A549 (cell line): ENCODE data around the gene ALG3.

Experiments
- CEBPB ChIP-seq, 2 experiments: fragments of >200 bp in 1 of 2; sonication (Bioruptor Twin) in 1 of 2; formaldehyde crosslinking in 1 of 2; IDR thresholded peaks; 2 replicates each; pipeline ENCODE4 v1.6.1; 2012 to 2016
- EP300 ChIP-seq, 2 experiments: fragments of >200 bp; sonication (Bioruptor Twin); formaldehyde crosslinking; IDR thresholded peaks; 2 replicates in 1 of 2; 3 replicates in 1 of 2; pipeline ENCODE4 v1.6.1; 2016 to 2017
- FOSL2 ChIP-seq, 2 experiments: fragments of 450-650 bp in 1 of 2; fragments of >200 bp in 1 of 2; sonication (Bioruptor Twin) in 1 of 2; formaldehyde crosslinking; IDR thresholded peaks; 2 replicates each; pipeline versions ENCODE4 v1.5.0 to v1.6.1; 2016 to 2020; ENCODE audit warnings: mild to moderate bottlenecking in 1 of 2, moderate library complexity in 1 of 2
- MAFK ChIP-seq: fragments of 450-650 bp; IDR thresholded peaks from 2 replicates; pipeline ENCODE4 v1.6.1; 2014; ENCODE audit not compliant: partially characterized antibody
- MYC ChIP-seq: IDR thresholded peaks from 2 replicates; pipeline ENCODE4 v1.6.1; 2012; ENCODE audit warnings: mild to moderate bottlenecking, inconsistent platforms, low read length, improper control_type of control experiment, borderline replicate concordance
- POLR2A ChIP-seq: IDR thresholded peaks from 2 replicates; pipeline ENCODE4 v1.6.1; 2012; ENCODE audit warnings: mild to moderate bottlenecking, low read length
- TF ChIP-seq, protein P1 (sequence below): fragments of >200 bp; sonication (Bioruptor Twin); formaldehyde crosslinking; IDR thresholded peaks from 3 replicates; pipeline ENCODE4 v1.5.1; 2016

DNA sequence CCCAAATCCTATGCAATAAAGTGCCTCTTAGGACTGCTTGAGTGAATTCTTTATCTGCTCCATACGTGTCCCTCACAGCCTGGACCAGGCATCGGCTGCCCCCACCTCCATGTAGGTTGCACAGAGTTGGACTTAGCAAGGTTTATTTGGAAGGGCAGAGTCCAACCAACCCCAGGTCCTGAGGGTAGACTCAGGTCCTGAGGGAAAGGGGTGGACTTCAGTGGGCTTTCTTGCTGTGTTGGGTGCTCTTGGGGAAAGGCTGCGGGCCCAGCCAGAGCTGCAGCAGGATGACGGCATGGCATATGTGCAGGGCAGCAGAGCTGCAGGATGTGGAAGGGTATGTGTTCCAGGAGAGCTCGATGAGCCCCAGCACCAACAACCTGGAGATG, 6.5 kb downstream of the ALG3 start:
- TF ChIP-seq, protein P1, sequence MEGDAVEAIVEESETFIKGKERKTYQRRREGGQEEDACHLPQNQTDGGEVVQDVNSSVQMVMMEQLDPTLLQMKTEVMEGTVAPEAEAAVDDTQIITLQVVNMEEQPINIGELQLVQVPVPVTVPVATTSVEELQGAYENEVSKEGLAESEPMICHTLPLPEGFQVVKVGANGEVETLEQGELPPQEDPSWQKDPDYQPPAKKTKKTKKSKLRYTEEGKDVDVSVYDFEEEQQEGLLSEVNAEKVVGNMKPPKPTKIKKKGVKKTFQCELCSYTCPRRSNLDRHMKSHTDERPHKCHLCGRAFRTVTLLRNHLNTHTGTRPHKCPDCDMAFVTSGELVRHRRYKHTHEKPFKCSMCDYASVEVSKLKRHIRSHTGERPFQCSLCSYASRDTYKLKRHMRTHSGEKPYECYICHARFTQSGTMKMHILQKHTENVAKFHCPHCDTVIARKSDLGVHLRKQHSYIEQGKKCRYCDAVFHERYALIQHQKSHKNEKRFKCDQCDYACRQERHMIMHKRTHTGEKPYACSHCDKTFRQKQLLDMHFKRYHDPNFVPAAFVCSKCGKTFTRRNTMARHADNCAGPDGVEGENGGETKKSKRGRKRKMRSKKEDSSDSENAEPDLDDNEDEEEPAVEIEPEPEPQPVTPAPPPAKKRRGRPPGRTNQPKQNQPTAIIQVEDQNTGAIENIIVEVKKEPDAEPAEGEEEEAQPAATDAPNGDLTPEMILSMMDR = no peak
- TF ChIP-seq POLR2A (no peak), EP300 (IDR thresholded peaks at IDR 0.05) (no peak), CEBPB (IDR thresholded peaks at IDR 0.05) (no peak), MAFK (no peak), MYC (no peak), FOSL2 (IDR thresholded peaks at IDR 0.05) (no peak), FOSL2 (CRISPR knock-in tag; IDR thresholded peaks at IDR 0.05) (no peak)
